Measurements from ENCODE around the gene ICE2. TPM values are rescaled to one million over a fixed set of nuclear protein-coding genes. Genes with fewer than 3 reads are reported as not detected.
A peak's percentile ranks its signal among the peaks of the same experiment; 100 is the strongest.

The ICE2 gene
- polyA plus RNA-seq, 1 donor: 99.1 TPM

GRCh38 chr15:60507596-60508424 is 28.9 kb upstream of the ICE2 start:
- peak; percentile 45 for DNase-seq

- no peak for DNase-seq
Observed at GRCh38 chr15:60496853-60497252, 17.9 kb upstream of the ICE2 start.

DNA sequence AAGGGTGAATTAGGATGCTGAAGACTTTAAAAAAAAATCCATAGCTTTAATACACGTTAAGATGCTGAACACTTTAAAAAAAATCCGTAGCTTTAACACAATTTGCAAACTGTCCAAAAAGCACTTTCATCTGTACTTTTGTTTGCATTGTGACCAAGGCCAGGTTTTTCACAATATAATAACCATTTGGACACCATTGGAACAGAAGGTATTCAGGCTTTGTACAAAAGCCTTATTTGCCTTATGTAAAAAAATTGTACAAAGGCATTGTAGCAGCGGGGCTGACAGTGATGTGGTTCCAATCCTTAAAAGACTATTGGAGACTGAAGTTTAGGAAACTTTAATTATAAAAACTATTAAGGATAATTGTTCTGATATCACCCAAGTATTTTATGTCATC is 15.2 kb upstream of the ICE2 start:
- no peak for DNase-seq

DNA sequence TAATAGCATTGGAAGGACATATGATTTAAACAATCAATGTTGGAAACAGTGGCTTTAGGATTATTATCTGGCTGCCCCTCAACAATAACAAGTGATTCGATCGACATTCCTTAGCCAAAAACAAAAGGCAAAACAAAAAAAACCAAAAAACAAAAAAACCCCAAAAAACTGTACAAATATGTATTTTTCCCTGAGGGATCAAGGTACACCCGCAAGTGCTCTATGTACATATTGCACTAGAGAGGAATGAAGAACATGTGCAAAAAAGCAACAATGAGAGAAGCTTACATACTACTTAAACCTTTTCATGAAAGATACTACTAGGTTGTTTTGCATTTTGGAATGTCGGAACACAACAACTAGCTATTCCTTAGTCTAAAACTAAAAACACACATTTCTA is 14.2 kb upstream of the ICE2 start:
- DNase-seq: no peak

GRCh38 chr15:60486742-60487141 is 7.8 kb upstream of the ICE2 start:
- no peak for DNase-seq

DNA sequence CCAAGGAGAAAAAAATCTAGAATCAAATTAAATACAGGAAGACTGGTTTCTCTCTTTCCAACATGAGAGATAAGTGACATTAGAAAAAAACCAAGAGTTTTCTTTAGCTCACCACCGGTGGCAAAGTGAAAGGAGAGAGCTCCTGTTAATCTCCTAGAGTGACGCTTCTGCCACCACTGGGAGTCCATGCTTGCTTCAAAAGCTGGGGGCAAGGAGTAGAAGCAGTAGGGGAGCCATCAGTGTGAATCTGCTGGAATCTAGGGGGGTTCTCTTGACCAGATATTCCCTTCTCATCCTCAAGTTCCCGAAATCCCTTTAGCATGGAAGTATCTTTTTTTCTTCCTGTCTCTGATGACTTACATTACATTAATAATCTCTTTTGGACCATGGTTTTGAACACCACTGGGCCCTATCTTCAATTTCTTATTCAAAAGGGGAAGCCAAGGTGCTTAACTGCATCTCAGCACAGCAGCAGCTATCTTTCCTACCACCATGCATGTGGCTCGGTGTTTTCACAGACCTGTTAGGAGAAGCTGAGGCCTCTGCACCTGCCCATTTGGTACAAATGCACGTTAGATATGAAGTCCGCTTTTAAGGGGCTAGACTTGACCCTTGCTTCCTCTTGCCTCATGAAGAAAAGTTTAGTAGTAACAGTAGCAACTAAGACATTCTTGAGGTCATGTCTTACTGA is 6.6 kb upstream of the ICE2 start:
- no peak for DNase-seq

DNA sequence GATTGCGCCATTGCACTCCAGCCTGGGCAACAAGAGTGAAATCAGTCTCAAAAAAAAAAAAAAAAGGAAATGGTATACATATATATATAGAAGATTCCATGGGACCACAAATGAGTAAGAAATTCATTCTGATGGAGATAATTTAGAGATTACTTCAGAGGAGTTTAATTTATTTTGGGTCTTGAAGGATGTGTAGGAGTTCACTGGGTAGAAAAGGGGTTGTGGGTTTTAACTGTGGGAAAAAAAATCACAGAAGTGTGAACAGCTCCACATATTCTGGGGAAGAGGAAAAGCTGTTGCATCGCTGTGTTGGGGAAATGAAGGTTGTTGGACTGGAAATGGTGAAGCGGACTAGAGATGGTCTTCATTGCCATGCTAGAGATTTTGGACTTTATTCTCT is 4.1 kb upstream of the ICE2 start:
- no peak for DNase-seq

DNA sequence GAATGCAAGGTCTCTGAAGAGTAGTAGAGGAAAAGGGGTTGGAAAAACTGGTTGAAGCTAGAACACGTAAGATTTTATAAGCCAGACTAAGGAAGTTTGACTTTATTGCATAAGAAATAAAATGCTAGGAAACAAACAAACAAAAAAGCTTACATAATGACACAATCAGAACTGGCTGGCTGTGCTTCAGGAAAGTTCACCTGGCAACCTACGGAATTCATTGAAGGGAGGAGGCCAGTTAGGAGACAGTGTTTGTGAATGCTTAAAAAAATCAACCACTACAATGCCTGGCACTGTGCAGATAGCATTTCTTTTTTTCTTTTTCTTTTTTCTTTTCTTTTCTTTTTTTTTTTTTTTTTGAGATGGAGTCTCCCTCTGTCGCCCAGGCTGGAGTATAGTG is 1.9 kb upstream of the ICE2 start:
- DNase-seq: no peak

- no peak for DNase-seq
Observed at GRCh38 chr15:60480149-60480548, 1.2 kb upstream of the ICE2 start.

GRCh38 chr15:60479361-60480110 is 594 bp upstream of the ICE2 start:
- peak; percentile 52 for DNase-seq

GRCh38 chr15:60477916-60478565 is 901 bp downstream of the ICE2 start:
- DNase-seq: peak; percentile 54

DNA sequence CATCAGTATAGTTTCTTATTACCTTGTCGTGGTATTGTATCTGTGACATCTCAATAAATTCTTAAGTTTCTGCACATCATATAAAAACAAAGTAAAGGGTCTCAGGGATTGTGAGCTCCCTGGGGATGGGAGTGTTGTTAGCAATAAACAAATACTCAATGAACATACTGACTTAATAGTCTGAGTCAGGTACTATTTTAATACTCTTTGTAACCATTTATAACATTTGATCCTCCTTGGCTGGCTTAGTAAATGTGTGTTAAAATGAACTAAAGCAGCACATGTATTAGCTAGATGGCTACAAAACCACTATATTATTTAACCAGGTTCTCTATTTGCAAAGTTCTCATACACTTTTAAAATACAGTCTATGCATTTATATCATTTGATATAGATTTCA is 1.8 kb downstream of the ICE2 start:
- no peak for DNase-seq

DNA sequence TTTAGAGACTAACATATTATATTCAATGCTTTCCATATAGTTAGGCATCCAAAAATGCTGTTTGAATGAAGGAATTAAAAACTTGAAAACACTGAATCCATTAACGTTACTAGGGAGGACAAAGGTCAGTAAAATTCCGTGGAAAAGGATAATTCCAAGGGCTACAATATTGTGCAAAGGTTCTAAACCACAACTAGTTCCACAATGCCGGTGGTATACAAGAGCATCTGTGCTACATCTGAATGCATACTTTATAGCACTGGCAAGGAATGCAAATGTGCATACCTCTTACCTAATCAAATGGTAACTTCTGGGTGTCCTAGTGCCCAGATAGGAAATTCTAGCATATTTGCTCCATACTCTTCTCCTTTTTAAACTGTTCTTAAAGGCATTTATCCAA is 2.2 kb downstream of the ICE2 start:
- no peak for DNase-seq

DNA sequence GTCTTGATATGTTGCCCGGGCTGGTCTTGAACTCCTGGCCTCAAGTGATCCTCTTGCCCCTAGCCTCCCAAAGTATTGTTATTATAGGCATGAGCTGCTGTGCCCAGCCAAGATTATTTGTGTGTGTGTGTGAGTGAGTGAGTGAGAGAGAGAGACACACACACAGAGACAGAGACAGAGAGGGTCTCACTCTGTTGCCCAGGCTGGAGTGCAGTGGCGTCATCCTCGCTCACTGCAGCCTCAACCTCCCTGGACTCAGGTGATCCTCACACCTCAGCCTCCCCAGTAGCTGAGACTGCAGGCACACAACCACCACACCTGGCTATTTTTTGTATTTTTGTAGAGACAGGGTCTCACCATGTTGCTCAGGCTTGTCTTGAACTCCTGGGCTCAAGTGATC is 5.8 kb downstream of the ICE2 start:
- DNase-seq: no peak

DNA sequence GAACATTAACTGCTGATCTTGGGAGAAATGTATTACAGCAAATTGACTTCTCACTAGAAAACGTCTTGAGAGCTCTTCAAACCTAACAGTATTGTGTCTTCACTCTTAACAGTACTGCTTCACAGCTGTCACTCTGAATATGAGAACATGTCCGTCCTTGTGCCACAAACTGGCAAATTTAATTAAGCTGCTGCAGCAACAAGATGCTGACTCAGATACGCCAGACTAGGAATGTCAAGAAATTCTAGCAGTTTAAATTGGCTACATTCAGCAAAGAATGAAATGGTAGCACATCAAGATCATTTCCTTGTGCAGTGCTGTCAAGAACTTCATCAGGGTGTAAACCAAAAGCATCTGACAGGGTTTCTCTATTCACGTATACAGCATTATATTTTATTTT is 7.6 kb downstream of the ICE2 start:
- DNase-seq: no peak

DNA sequence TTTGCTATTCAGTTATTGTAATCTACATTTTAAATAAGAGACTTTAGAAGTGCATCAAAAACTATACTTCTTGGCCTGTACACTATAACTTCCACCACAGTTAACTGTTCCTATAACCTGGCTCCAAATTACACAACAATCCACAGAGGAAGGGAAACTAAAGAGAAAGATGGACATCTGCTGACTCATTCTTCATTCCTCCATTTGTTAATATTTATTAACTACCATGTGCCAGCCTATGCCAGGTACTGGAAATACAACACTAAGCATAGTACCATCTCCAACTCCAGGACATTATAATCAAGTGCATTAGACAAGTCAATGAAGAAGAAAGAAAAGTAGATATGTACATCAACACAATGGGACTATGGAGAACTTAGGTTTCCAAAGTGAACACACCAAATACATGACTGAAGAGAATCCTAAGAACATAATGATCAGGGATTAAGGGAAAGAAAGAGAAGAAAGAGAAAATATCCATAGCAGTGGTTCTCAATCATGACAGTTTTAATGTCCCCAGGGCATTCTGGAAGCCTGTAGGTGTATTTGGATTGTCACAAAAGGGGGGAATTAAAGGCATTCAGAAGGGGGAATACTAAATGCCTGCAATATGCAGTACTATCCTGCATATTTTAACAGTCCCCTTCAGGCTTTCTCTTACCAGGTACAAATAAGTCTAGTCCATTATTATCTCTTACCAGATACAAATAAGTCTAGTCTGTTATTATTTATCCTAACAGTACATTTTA is 8.9 kb downstream of the ICE2 start:
- no peak for DNase-seq

GRCh38 chr15:60464836-60465630 is 13.9 kb downstream of the ICE2 start:
- DNase-seq: no peak

DNA sequence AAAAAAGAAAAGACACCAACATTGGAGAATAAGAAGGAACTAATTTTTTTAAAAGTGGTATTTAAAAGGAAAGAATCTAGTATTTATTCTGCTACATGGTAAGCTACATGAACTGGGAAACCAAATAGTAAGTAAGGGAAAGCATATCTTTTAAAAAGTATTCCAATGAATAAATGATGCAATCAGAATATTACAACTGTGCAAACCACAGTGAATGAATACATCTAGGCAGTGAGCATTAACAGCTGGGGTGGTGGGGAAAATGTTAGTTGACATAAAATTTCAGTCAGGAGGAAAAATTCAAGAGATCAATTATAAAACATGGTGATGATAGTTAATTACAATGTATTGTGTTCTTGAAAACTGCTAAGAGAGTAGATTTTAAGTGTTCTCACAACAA is 16.9 kb downstream of the ICE2 start:
- no peak for DNase-seq

DNA sequence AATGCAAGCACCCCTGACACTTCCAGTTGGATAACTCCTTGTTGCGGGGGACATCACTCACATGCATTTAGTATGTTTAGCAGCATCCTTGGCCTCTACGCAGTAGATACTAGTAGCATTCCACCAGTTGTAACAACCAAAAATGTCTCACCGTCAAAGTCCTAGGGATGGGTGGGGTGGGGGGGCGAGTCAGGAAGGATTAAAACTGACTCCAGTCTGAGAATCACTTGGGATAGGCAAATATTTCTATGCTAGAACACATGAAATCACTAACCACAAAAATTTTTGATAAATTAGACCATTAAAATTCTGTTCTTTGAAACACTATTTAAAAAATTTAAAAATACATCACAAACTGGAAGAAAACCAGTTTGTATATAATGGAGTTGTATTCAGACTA is 18.0 kb downstream of the ICE2 start:
- no peak for DNase-seq

GRCh38 chr15:60458721-60459120 is 20.2 kb downstream of the ICE2 start:
- DNase-seq: no peak

DNA sequence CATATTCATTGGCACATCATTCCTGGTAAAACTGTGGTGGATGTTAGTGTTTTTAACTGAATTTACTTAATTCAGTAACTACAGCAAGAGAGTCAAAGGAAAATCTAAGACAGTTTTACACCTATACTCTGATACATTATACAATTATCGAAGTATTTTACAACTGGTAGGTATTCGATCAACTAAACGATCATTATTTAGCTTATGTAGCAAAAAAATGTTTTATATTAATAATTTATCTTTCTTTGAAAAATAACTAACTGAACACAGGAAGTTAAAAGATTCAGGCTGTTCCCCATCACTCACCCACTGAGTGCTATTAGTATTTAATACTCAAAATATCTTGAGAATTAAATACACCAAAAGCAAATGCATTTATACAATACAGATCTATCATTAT is 21.0 kb downstream of the ICE2 start:
- no peak for DNase-seq

All from left kidney (tissue), 2 donors.